ENCODE data around the gene HAP1.
"Not testable (repeated sequence)": the region's sequence is repeated elsewhere in the genome, so short reads cannot be mapped to it uniquely, and the experiment has no call there.

Gene HAP1

GRCh38 chr17:41734139-41734948 lies at the start of gene HAP1:
Gene HAP1, minus strand, starts transcription at chr17:41734643. Its CDS starts 9 bp downstream, at chr17:41734634.
- DNase-seq (ENCODE audit: low read depth in 2 of 2): no peak

- no peak for DNase-seq (ENCODE audit: low read depth in 2 of 2)
These were observed 47.7 kb upstream of the HAP1 start for GRCh38 chr17:41782142-41782541.

- no peak for DNase-seq (ENCODE audit: low read depth in 2 of 2)
These were observed 47.1 kb upstream of the HAP1 start for GRCh38 chr17:41781404-41782110.

- no peak for DNase-seq (ENCODE audit: low read depth in 2 of 2)
These were observed 45.5 kb upstream of the HAP1 start for GRCh38 chr17:41779954-41780353.

- no peak for DNase-seq (ENCODE audit: low read depth in 2 of 2)
These were observed 43.2 kb upstream of the HAP1 start for GRCh38 chr17:41777574-41778188.

- no peak for DNase-seq (ENCODE audit: low read depth in 2 of 2)
These were observed 42.7 kb upstream of the HAP1 start for GRCh38 chr17:41777157-41777573.

- not testable (repeated sequence) for DNase-seq (ENCODE audit: low read depth in 2 of 2)
These were observed 41.9 kb upstream of the HAP1 start for GRCh38 chr17:41776262-41776900.

- no peak for DNase-seq (ENCODE audit: low read depth in 2 of 2)
These were observed 41.2 kb upstream of the HAP1 start for GRCh38 chr17:41775394-41776226.

GRCh38 chr17:41773731-41774193 lies 39.3 kb upstream of the HAP1 start:
- DNase-seq (ENCODE audit: low read depth in 2 of 2): no peak

GRCh38 chr17:41773190-41773588 lies 38.7 kb upstream of the HAP1 start:
- DNase-seq (ENCODE audit: low read depth in 2 of 2): no peak

- no peak for DNase-seq (ENCODE audit: low read depth in 2 of 2)
These were observed 38.2 kb upstream of the HAP1 start for GRCh38 chr17:41772586-41773189.

GRCh38 chr17:41772218-41772585 lies 37.8 kb upstream of the HAP1 start:
- no peak for DNase-seq (ENCODE audit: low read depth in 2 of 2)

- no peak for DNase-seq (ENCODE audit: low read depth in 2 of 2)
These were observed 37.2 kb upstream of the HAP1 start for GRCh38 chr17:41771389-41772206.

GRCh38 chr17:41769985-41770384 lies 35.5 kb upstream of the HAP1 start:
- no peak for DNase-seq (ENCODE audit: low read depth in 2 of 2)

- DNase-seq (ENCODE audit: low read depth in 2 of 2): no peak
These were observed 35.0 kb upstream of the HAP1 start for GRCh38 chr17:41769346-41769862.

- no peak for DNase-seq (ENCODE audit: low read depth in 2 of 2)
These were observed 34.3 kb upstream of the HAP1 start for GRCh38 chr17:41768682-41769288.

- DNase-seq (ENCODE audit: low read depth in 2 of 2): no peak
These were observed 33.0 kb upstream of the HAP1 start for GRCh38 chr17:41767324-41768042.

GRCh38 chr17:41766135-41766534 lies 31.7 kb upstream of the HAP1 start:
- no peak for DNase-seq (ENCODE audit: low read depth in 2 of 2)

GRCh38 chr17:41763327-41763726 lies 28.9 kb upstream of the HAP1 start:
- no peak for DNase-seq (ENCODE audit: low read depth in 2 of 2)

Data from stimulated activated CD8-positive, alpha-beta memory T cell treated with anti-CD3 and anti-CD28 coated beads, Interleukin-2, amount 100 ng/mL, for 1 hour (primary cell).